Measurements from ENCODE around the gene UBAC2.

UBAC2 gene

GRCh38 chr13:99273128-99273527 lies 72.5 kb downstream of the UBAC2 start:
- DNase-seq = no peak

DNA sequence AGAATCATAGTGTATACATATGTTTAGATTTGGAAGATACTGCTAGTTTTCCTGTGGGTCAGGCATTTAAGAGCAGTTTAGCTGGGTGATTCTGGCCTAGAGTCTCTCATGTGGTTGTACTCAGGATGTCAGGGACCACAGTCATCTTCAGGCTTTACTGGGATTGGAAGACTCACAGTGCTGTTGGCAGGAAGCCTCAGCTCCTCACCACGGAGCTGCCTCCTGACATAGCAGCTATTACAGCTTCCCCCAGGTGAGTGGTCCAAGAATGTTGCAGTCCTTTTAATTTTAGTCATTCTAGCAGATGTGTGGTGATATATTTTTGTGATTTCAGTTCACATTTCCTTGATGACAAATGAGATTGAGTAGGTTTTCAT lies 74.4 kb downstream of the UBAC2 start:
- DNase-seq = no peak

DNA sequence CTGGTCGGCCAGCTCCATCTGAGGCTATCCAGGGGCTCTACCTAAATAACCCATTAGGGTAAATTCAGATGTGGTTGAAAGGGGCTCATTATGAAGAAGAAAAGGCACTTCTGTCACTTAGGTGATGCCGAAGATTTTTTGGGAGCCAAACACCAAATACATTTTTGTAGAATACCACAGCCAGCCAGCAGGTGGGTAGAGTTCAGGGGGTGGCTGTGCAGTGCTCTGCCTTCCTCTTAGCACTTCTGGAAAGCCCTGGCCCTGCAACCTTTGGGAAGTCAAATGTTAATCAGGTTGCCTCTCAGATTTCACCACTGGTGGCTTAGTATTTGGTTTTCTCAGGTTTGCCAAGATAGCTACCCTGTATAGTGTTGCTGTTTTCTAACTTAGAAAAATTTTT lies 76.1 kb downstream of the UBAC2 start:
- no peak for DNase-seq

DNA sequence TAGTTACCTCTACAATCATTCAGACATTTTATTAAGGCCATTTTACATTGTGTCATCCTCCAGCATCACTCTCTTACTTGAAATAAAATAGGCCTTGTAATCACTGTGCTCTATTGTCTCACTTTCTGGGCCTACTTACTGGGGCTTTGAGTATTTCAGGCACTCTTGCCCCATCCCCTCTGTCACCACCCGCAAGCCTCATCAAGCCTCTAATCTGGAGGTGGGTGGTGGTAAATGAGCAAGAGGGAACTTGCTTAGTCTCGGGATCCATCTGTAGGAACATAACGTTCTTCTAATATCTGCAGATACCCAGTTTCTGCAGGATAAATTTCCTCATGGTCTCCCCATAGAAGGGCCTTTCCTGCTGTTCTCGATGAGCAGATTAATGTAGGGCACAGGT lies 77.0 kb downstream of the UBAC2 start:
- no peak for DNase-seq

DNA sequence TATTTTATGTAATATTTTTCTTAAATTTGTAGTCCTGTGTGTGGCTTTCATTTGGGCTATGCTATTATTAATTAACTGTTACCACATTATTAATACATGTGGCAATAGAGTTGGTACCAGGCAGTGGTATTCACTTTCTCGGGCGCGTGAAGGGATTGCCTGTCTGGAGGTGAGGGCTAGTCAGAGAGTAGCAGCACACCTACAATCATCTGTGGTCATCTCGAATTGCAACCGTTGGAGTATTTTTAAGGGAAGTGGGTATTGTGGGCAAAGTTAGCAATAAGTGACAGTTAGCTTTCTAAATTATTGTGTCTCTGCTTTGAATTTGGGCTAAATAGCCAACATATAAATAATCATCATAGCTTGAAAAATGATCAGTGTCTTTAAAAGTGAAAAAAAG lies 77.5 kb downstream of the UBAC2 start:
- no peak for DNase-seq

DNA sequence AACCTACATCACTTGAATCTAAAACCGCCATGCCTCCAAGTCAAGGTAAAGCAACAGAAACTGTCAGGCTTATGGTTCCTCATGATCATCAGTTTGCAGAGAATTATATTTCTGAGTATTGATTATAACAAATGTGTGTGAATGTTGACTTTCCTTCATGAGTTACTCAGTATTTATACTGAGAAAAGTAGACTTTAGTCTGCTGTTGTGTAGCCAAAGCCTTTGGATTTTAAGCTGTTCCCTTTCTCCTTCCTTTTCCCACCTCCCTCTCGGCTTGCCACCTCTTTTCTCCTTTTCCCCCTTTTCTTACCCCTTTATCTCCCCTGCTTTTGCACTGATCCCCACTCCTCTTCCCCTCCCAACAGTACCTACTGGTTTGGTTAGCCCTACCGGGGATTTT lies 78.2 kb downstream of the UBAC2 start:
- no peak for DNase-seq

GRCh38 chr13:99279637-99280036 lies 79.0 kb downstream of the UBAC2 start:
- no peak for DNase-seq

GRCh38 chr13:99280166-99280565 lies 79.5 kb downstream of the UBAC2 start:
- no peak for DNase-seq

- DNase-seq = peak in 2 of 4 experiments; percentile 24 to 37
Observed at GRCh38 chr13:99281811-99282263, 81.2 kb downstream of the UBAC2 start.

DNA sequence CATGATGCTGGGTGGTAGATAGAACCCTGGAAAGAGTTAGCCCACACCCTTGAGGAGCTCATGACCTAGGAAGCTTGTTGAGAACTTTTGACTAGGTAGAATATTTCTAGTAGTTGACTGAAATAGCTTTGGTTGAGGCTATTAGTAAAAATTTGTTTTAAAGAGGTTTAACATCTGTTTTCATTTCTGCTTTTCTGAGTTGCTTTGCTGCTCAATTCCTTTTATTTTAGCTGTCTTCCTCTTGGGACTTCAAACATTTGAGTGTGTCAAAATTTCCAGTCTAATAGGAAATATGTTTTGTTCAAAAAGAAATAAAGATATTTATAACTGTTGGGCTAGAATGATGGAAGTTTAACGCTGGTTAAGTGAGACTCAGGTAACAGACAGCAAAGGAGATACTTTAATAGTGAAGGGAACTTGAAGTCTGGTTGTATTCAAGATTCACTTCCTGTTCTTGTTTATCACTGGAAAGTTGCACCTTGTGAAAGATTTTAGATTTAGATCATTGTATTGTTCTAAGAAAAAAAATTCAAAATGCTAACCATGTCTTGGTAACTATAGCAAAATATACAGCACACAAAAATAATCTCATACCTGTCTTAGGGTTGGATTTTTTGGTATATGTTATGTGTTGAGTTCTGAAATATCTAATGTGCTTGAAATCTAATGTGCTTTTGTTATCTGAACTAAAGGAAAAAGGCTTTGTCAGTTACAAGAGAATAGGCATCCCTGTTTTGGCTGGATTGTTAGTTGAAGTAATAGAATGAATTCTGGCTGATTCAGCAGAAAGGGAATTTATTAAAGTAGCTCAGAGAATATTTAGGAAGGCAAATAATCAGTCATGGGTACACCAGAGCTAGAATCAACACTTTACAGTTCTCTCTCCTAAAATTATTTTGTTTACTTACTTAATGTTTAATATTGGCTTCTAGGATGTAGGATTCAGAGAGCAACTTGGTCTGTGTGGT lies 81.9 kb downstream of the UBAC2 start:
- DNase-seq = no peak

GRCh38 chr13:99285432-99286182 lies 85.0 kb downstream of the UBAC2 start:
- DNase-seq = no peak

DNA sequence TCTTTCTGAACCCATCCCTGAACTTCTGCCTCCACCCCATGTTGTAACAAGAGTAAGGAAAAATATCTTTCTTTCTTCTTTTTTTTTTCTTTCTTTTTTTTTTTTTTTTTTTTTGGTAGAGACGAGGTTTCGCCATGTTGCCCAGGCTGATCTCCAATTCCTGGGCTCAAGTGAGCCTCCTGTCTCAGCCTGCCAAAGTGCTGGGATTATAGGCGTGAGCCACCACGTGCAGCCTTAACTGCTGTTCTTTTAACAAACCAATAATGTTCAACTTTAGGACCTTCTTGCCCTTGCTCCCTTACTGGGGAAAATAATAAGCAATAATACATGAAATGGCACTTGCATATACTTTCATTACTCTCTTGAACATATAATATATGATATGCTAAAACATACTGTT lies 86.9 kb downstream of the UBAC2 start:
- no peak for DNase-seq

DNA sequence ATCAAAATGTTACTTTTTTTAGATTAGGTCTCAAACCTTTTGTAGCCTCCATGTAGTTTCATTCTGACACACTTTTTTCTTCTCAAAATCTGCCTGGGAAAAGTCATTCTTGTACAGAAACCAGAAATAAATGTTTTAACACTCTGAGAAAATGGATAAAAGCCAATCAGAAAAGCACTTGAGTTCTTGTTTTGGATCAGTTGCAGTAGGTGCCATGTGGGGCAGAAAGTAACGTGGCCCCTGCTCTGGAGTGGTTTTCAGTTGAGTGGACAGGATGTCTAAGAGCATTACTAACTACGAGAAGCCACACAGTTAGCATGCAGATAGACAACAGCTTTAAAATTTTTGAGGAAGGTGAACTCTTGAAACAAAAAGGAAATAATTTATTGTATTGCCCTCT lies 87.4 kb downstream of the UBAC2 start:
- DNase-seq = no peak

DNA sequence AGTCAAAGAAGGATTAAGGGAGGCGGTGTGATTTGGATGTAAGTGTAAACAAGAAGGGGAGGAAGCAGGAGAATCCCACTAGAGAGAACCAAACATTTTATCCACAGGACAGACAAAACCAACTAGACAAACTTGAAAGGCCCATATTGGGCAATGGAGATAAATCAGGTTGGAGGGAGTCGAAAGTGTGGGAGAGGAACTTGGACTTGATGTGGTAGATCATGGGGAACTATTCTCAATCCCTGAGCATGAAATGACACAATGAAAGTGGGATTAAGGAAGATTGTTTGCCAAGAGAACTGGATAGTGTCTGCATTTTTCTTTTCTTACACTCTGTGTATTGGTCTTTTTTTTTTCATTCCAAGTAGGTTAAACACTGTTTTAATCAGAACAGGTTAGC lies 88.6 kb downstream of the UBAC2 start:
- DNase-seq = no peak

DNA sequence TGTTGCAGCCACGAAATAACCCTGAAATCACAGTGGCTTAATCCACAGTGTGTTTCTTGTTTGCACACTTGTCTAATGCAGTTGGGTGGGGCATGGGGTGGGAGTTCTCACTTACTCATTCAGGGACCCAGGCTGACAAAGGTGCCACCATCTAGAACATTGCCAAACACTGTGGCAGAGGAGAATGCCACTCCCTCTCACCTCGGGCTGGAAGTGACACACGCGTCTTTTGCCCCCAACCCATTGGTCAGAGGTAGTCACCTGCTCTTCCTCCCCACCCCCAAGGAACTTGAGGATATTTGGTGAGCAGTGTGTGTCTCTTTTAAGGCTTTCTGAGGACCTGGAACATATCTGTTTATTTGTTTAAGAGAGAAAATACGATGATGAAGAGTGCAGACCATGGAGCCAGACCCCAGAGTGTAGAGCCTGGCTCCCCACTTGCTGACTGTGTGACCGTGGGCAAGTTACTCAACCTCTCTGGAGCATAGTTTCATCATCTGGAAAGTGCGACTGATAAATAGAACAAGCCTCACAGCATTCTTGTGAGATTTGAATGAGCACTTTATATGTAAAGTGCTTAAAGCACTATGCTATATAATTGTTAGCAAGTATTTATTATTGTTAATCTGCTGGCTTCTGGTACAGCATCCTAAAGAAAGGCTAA lies 89.2 kb downstream of the UBAC2 start:
- DNase-seq = no peak

DNA sequence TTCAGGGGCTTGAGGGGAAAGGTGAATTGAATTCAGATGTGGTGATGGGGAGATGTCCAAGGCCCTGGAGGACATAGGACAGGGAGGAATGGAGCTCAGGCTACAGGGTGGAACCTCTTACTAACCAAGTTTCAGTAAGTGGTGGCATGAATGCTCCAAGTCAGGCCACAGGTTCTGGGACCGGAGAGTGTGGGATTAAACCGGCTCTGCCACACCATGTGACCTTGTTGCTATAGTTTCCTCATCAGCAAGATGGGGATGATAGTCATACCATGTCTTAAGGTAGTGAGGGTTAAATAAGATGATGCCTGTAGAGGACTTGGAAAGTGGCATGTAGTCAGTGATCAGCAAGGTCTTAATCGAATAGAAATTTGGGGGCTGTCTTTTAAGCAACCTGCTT lies 90.2 kb downstream of the UBAC2 start:
- DNase-seq = no peak

- no peak for DNase-seq
Observed at GRCh38 chr13:99293178-99293577, 92.5 kb downstream of the UBAC2 start.

DNA sequence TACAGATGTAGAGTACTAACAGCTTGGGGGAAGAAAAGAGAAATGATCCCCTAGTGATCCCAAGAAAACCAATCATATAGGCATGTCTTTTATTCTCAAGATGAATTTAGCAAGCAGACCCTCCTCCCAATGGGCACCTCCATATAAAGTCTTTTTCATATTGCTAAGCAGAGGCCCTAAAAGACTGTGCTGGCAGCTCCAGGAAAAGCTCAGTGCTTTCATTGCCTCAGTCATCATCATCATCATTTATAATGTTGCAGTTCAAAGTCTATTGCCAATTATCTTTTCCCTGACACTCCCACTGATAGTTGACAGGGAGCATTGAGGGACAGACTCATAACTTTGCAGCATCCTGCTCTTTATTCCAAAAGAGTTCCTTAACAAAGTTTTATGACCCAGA lies 93.5 kb downstream of the UBAC2 start:
- no peak for DNase-seq

- DNase-seq = no peak
Observed at GRCh38 chr13:99294958-99295357, 94.3 kb downstream of the UBAC2 start.

DNA sequence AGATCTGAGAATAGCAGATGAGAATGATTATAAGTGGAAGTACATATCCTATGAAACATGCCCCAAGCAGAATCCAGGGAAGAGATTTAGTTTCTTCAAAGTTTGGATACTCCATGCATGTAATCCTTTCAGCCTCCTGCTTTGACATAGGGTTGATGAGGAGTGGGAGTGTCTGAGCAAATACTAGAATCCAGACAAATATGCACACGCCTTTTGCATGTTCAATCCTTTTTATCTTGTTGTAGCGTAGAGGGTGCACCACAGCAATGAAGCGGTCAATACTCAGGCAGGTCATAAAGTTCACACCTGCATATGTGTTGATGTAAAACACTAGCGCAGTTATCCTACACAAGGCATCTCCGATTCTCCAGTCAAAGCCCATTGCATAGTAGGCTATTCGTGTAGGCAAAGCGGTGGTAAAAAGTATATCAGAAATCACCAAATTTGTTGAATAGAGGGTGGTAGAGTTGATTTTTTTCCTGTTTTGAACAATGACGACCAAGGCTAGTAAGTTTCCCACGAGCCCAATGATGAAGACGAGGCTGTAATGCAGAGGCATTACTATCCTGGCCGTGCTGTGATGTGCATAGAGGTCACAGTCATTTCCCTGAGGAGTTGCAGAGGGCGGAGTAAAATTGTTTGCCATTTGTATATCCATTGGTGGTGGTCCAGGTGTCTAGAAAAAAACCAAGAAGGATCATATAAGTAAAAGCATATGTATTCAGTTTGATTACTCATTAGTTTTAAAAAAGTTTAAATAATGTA lies 95.0 kb downstream of the UBAC2 start:
- DNase-seq = no peak

DNA sequence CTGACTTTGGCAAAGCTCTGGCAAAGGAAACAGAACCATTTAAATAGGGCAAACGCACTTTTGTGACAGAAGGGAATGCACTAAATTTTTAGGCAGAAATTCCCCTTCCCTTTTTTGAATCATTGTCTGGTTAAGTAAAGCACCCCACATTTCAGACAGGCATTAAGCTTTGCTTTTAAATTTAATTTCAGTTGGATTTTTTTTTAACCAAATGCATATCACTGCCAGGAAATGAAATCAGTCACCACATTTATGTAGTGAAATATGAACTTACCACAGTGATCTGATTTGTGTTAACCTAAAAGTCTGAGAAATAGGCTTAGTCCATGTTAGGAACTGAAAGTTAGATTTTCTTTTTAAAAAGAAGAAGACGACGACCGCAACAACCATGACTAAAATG lies 95.7 kb downstream of the UBAC2 start:
- DNase-seq = no peak

DNA sequence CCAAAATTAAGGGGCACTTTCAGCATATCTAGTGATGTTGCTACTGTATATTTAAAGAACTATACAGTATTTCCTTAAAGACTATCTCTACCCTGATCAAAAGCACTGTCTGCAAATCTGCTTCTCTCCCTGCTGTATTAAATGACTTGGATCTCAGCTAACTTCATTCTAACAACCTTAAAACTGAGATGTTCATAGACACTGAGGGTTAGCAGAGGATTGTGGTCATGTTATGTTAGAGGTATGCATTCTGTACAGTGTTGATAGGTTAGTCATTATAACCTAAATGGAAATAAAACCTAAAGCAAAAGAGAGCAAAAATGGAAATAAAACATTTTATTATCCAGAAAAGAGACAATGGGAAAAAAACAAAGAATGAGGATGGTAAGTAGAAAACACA lies 96.7 kb downstream of the UBAC2 start:
- DNase-seq = no peak

DNA sequence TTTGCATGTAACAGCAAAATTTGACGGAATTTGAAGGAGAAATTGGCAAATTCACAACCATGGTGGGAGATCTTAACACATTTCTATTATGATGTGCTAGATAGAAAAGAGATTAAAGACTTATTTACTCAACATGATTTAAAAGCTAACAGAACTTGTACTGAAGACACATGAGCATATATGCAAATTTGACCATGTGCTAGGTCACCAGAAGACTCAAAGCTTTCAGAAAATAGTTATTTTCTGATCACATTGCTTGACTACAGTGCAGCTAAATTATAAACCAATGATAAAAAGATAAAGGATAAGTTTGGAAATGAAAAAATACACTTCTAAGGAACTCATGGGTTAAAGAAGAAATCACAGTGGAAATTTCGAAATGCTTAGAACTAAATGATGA lies 97.4 kb downstream of the UBAC2 start:
- DNase-seq = no peak
